GM23338 (cell line): ENCODE measurements around the gene KIAA0586.

Source experiments
- CREB1 ChIP-seq: fragments of 250-450 bp; sonication (Bioruptor Pico); IDR thresholded peaks from 2 replicates; pipeline ENCODE4 v1.5.0; 2020; ENCODE audit warnings: low read depth, mild to moderate bottlenecking, moderate library complexity
- CTCF ChIP-seq, 2 experiments: fragments of 200-600 bp in 1 of 2; sonication (generic) in 1 of 2; conservative IDR thresholded peaks; 2 replicates each; pipeline versions ENCODE4 v1.5.1 to v1.6.1; 2016 to 2017; ENCODE audit warnings: antibody characterized with exemption in 2 of 2, low read depth in 2 of 2, mild to moderate bottlenecking in 2 of 2, moderate library complexity in 1 of 2
- ETS1 ChIP-seq: IDR thresholded peaks from 2 replicates; pipeline ENCODE4 v1.6.1; 2016; ENCODE audit warnings: antibody characterized with exemption
- EZH2 ChIP-seq: fragments of 200-600 bp; sonication (generic); IDR thresholded peaks from one replicate; pipeline ENCODE4 v1.8.0; 2017; ENCODE audit warnings: antibody characterized with exemption, mild to moderate bottlenecking, low read depth; ENCODE audit not compliant: unreplicated experiment
- EZH2phosphoT487 ChIP-seq: fragments of 200-600 bp; sonication (generic); IDR thresholded peaks from one replicate; pipeline ENCODE4 v1.8.1; 2018; ENCODE audit warnings: antibody characterized with exemption; ENCODE audit not compliant: unreplicated experiment
- JUNB ChIP-seq: IDR thresholded peaks from one replicate; pipeline ENCODE4 v1.6.1; 2016; ENCODE audit warnings: antibody characterized with exemption; ENCODE audit not compliant: unreplicated experiment
- NANOG ChIP-seq: IDR thresholded peaks from 2 replicates; pipeline ENCODE4 v1.6.1; 2016; ENCODE audit warnings: antibody characterized with exemption, borderline replicate concordance
- POLR2AphosphoS5 ChIP-seq: IDR thresholded peaks from 2 replicates; pipeline ENCODE4 v1.6.1; 2016; ENCODE audit warnings: antibody characterized with exemption, low read depth
- REST ChIP-seq: IDR thresholded peaks from one replicate; pipeline ENCODE4 v1.6.1; 2018; ENCODE audit warnings: antibody characterized with exemption; ENCODE audit not compliant: unreplicated experiment
- STAT1 ChIP-seq: IDR thresholded peaks from one replicate; pipeline ENCODE4 v1.6.1; 2016; ENCODE audit warnings: antibody characterized with exemption; ENCODE audit not compliant: unreplicated experiment
- ZNF114 ChIP-seq: fragments of 250-450 bp; sonication (Bioruptor Pico); IDR thresholded peaks from 2 replicates; pipeline ENCODE4 v1.5.0; 2020; ENCODE audit warnings: mild to moderate bottlenecking, moderate library complexity
- ZNF331 ChIP-seq: fragments of 250-450 bp; sonication (Bioruptor Pico); IDR thresholded peaks from 2 replicates; pipeline ENCODE4 v1.5.0; 2020; ENCODE audit warnings: low read depth, mild to moderate bottlenecking, moderate library complexity

GRCh38 chr14:58513272-58513671 lies 85.8 kb downstream of the KIAA0586 start:
- TF ChIP-seq CTCF (conservative IDR thresholded peaks at IDR 0.05; ENCODE audit: low read depth in 2 of 2) (no peak), EZH2 (no peak), EZH2phosphoT487 (no peak), POLR2AphosphoS5 (no peak), REST (no peak), ETS1 (no peak), ZNF114 (CRISPR knock-in tag) (no peak), NANOG (no peak), CREB1 (no peak), ZNF331 (CRISPR knock-in tag) (no peak), STAT1 (no peak), JUNB (no peak)
